Endothelial cell of umbilical vein (primary cell): ENCODE results near the gene SLC35F3. TPM values are rescaled to one million over a fixed set of nuclear protein-coding genes. Genes with fewer than 3 reads are reported as not detected.

ENCODE experiments used
- BruUV-seq: library from RNA; stranded (reverse); fragments of 400-500 nt; replicated peaks from 2 replicates; lab custom pipeline; 2021; lab: Mats Ljungman, UMichigan
- CTCF ChIA-PET: fragments of 300-600, 350-600 bp; sonication (Branson Sonifier 250); formaldehyde crosslinking; loops from one replicate; lab custom pipeline; 2021; ENCODE audit warnings: antibody characterized with exemption, inconsistent platforms; lab: Charles Lee
- POLR2A ChIA-PET: fragments of 300-600, 350-600 bp; sonication (Branson Sonifier 250); formaldehyde crosslinking; loops from one replicate; lab custom pipeline; 2021; ENCODE audit warnings: antibody characterized with exemption, inconsistent platforms; lab: Charles Lee
- DNase-seq: peaks from one replicate; pipeline ENCODE4 v3.0.0-alpha.2; 2011; ENCODE audit warnings: low read depth, low spot score
- FAIRE-seq: peaks from 2 replicates; lab custom pipeline; 2011; peaks lifted over from hg19 to GRCh38; lab: Jason Lieb, UNC
- H2AFZ ChIP-seq: 2 replicates; pipeline ENCODE4 v1.6.0; 2012; ENCODE audit warnings: low read depth, low read length, control low read depth, inconsistent platforms
- H3K27ac ChIP-seq: 2 replicates; pipeline ENCODE4 v1.5.1; 2011; ENCODE audit warnings: low read depth, mild to moderate bottlenecking, control low read depth, low read length, moderate library complexity; ENCODE audit not compliant: insufficient read depth
- H3K27me3 ChIP-seq, 2 experiments: 2 replicates each; pipeline versions ENCODE4 v1.6.0 to v1.6.1; 2011; ENCODE audit warnings: low read length in 2 of 2, mixed read lengths in 1 of 2; ENCODE audit not compliant: control insufficient read depth in 2 of 2, insufficient read depth in 2 of 2
- H3K36me3 ChIP-seq, 2 experiments: 2 replicates in 1 of 2; 3 replicates in 1 of 2; pipeline ENCODE4 v1.5.1; 2011; ENCODE audit warnings: low read length in 2 of 2, mild to moderate bottlenecking in 1 of 2, moderate library complexity in 1 of 2; ENCODE audit not compliant: control insufficient read depth in 2 of 2, insufficient read depth in 2 of 2; ENCODE audit errors: extremely low read depth in 1 of 2
- H3K4me1 ChIP-seq: 3 replicates; pipeline ENCODE4 v1.5.1; 2011; ENCODE audit warnings: mild to moderate bottlenecking, low read length; ENCODE audit not compliant: control insufficient read depth, insufficient read depth; ENCODE audit errors: extremely low read depth
- H3K4me2 ChIP-seq: 2 replicates; pipeline ENCODE4 v1.6.1; 2011; ENCODE audit warnings: low read length, control low read depth, mixed read lengths; ENCODE audit not compliant: insufficient read depth
- H3K4me3 ChIP-seq, 3 experiments: fragments of 200-600 bp in 1 of 3; sonication (generic), shearing (Covaris generic) in 1 of 3; replicated peaks in 1 of 3; 2 replicates each; pipeline ENCODE4 v1.5.1; 2011 to 2016; ENCODE audit warnings: control low read depth in 3 of 3, low read length in 3 of 3, mild to moderate bottlenecking in 2 of 3, inconsistent platforms in 1 of 3, low read depth in 1 of 3, moderate library complexity in 1 of 3; ENCODE audit not compliant: insufficient read depth in 1 of 3
- H3K79me2 ChIP-seq: 2 replicates; pipeline ENCODE4 v1.6.0; 2012; ENCODE audit warnings: low read length, inconsistent platforms; ENCODE audit not compliant: control insufficient read depth, insufficient read depth
- H3K9ac ChIP-seq: replicated peaks from 2 replicates; pipeline ENCODE3; 2011; ENCODE audit warnings: low read length, control low read depth; ENCODE audit not compliant: insufficient read depth; ENCODE audit errors: extremely low read depth
- H3K9me1 ChIP-seq: replicated peaks from 3 replicates; pipeline ENCODE4 v1.6.0; 2011; ENCODE audit warnings: mild to moderate bottlenecking, low read length; ENCODE audit not compliant: control insufficient read depth, insufficient read depth; ENCODE audit errors: extremely low read depth
- H3K9me3 ChIP-seq: replicated peaks from 2 replicates; pipeline ENCODE4 v1.5.1; 2012; ENCODE audit warnings: low read length, inconsistent platforms; ENCODE audit not compliant: control insufficient read depth, insufficient read depth
- H4K20me1 ChIP-seq: replicated peaks from 2 replicates; pipeline ENCODE3; 2011; ENCODE audit warnings: mild to moderate bottlenecking, low read length; ENCODE audit not compliant: control insufficient read depth, insufficient read depth; ENCODE audit errors: extremely low read depth
- CTCF ChIP-seq, 2 donors: IDR thresholded peaks; 1 replicate in 1 of 2; 2 replicates in 1 of 2; pipeline ENCODE4 v1.5.1; 2011; ENCODE audit warnings: low read length in 2 of 2, mild to moderate bottlenecking in 2 of 2, moderate library complexity in 2 of 2, control low read depth in 1 of 2, inconsistent platforms in 1 of 2, low read depth in 1 of 2; ENCODE audit not compliant: insufficient read depth in 1 of 2; ENCODE audit errors: extremely low read depth in 1 of 2
- EZH2 ChIP-seq: IDR thresholded peaks from 2 replicates; pipeline ENCODE4 v1.6.1; 2012; ENCODE audit warnings: borderline replicate concordance, low read depth, mild to moderate bottlenecking, moderate library complexity, low read length, inconsistent platforms; ENCODE audit not compliant: severe bottlenecking
- FOS ChIP-seq: IDR thresholded peaks from 2 replicates; pipeline ENCODE4 v1.6.1; 2011; ENCODE audit warnings: mild to moderate bottlenecking, low read length, moderate library complexity, borderline replicate concordance; ENCODE audit not compliant: insufficient read depth
- GATA2 ChIP-seq: IDR thresholded peaks from 2 replicates; pipeline ENCODE4 v1.7.0; 2011; ENCODE audit warnings: low read depth, mild to moderate bottlenecking, moderate library complexity, mixed read lengths, low read length; ENCODE audit not compliant: insufficient read length, insufficient read depth
- MAX ChIP-seq: IDR thresholded peaks from 2 replicates; pipeline ENCODE4 v1.6.1; 2011; ENCODE audit not compliant: insufficient read depth, insufficient read length
- POLR2A ChIP-seq: IDR thresholded peaks from 2 replicates; pipeline ENCODE4 v1.6.1; 2012; ENCODE audit warnings: low read depth, mild to moderate bottlenecking, control low read depth, low read length
- POLR2AphosphoS5 ChIP-seq: IDR thresholded peaks from 2 replicates; pipeline ENCODE4 v1.6.1; 2012; ENCODE audit warnings: low read depth, mild to moderate bottlenecking, control low read depth, low read length, moderate library complexity; ENCODE audit not compliant: insufficient read depth
- dilution Hi-C: fragments of 300-500 bp; cut with MboI; formaldehyde crosslinking; loops from one replicate; pipeline ENCODE4 v1.15.0; 2019; ENCODE audit warnings: low sequenced_read_pairs; ENCODE audit not compliant: extremely low pct_ligation_motif_present
- intact Hi-C: fragments of 100-400 bp; cut with micrococcal nuclease; formaldehyde crosslinking; loops from one replicate; pipeline ENCODE4 v1.10.0; 2022
- polyA plus RNA-seq, 4 experiments: library from polyadenylated mRNA; depleted of rRNA in 3 of 4; stranded (reverse) in 3 of 4; unstranded in 1 of 4; fragments of >200 nt; gene quantifications; 2 replicates each; pipeline versions ENCODE4 v1.2.1 to v1.2.3, GENCODE V29; 2011 to 2012; ENCODE audit warnings: missing spikeins in 1 of 4
- total RNA-seq: library from RNA; stranded (reverse); gene quantifications from 2 replicates; pipeline ENCODE4 v1.2.3, GENCODE V29; 2021

The SLC35F3 gene
- total and polyA plus RNA-seq, 2 donors (not counting 3 experiments of a cell fraction or from before 2014, with no cell fraction given), result not detected

GRCh38 chr1:234303231-234303630 is 398.8 kb downstream of the SLC35F3 start:
- ChIA-PET POLR2A (no interaction called here), CTCF (no interaction called here)
- BruUV-seq, result no TSS peak
- no peak for DNase-seq
- H3K79me2 ChIP-seq, result no peaks in the 10 kb centered on the region
- H3K4me2 ChIP-seq, result no peak overlapping the region
- H3K27me3 ChIP-seq, result no peaks in the 10 kb centered on the region
- H3K27ac ChIP-seq, result no peak overlapping the region
- dilution Hi-C loops (no loop called here), intact Hi-C loops (no loop called here)
- no peaks in the 10 kb centered on the region for H3K4me1 ChIP-seq
- no peaks in the 10 kb centered on the region for H4K20me1 ChIP-seq
- H3K9me3 ChIP-seq, result no peaks in the 10 kb centered on the region
- no peak overlapping the region for H3K9ac ChIP-seq
- no peak overlapping the region for H3K4me3 ChIP-seq
- FAIRE-seq, result no peak
- no peak for TF ChIP-seq MAX
- no peaks in the 10 kb centered on the region for H3K36me3 ChIP-seq
- no peak overlapping the region for H2AFZ ChIP-seq
- H3K9me1 ChIP-seq, result no peaks in the 10 kb centered on the region

GRCh38 chr1:234307726-234308125 is 403.2 kb downstream of the SLC35F3 start:
- no peaks in the 10 kb centered on the region for H3K4me1 ChIP-seq
- H3K27me3 ChIP-seq, result peaks cover 0 to 3% of the 10 kb centered on the region in 2 experiments
- BruUV-seq, result no TSS peak
- H3K4me3 ChIP-seq, result no peak overlapping the region
- H3K79me2 ChIP-seq, result no peaks in the 10 kb centered on the region
- ChIA-PET CTCF (interaction anchor here (1.0 to 7.0 kb wide), 4 partner anchors 14 to 192 kb away, joined by 4 to 81 read pairs (median 37); no protein-coding TSS in a partner anchor), POLR2A (no interaction called here)
- H3K9me1 ChIP-seq, result no peaks in the 10 kb centered on the region
- DNase-seq (no peak), FAIRE-seq (no peak)
- intact Hi-C loops, result no loop called here
- no peak overlapping the region for H2AFZ ChIP-seq
- H3K9me3 ChIP-seq, result no peaks in the 10 kb centered on the region
- H3K9ac ChIP-seq, result no peak overlapping the region
- no peaks in the 10 kb centered on the region for H3K36me3 ChIP-seq
- H3K4me2 ChIP-seq, result no peak overlapping the region
- TF ChIP-seq GATA2 (no peak), POLR2AphosphoS5 (no peak), EZH2 (no peak), MAX (no peak), CTCF (IDR thresholded peaks at IDR 0.05; ENCODE audit: extremely low read depth in 1 of 2, insufficient read depth in 1 of 2, low read depth in 1 of 2, low read length in 2 of 2) (no peak), FOS (no peak), POLR2A (no peak)
- H3K27ac ChIP-seq, result no peak overlapping the region
- no peaks in the 10 kb centered on the region for H4K20me1 ChIP-seq
- dilution Hi-C loops, result no loop called here
